ENCODE results near the gene AKAP10.

The AKAP10 gene

DNA sequence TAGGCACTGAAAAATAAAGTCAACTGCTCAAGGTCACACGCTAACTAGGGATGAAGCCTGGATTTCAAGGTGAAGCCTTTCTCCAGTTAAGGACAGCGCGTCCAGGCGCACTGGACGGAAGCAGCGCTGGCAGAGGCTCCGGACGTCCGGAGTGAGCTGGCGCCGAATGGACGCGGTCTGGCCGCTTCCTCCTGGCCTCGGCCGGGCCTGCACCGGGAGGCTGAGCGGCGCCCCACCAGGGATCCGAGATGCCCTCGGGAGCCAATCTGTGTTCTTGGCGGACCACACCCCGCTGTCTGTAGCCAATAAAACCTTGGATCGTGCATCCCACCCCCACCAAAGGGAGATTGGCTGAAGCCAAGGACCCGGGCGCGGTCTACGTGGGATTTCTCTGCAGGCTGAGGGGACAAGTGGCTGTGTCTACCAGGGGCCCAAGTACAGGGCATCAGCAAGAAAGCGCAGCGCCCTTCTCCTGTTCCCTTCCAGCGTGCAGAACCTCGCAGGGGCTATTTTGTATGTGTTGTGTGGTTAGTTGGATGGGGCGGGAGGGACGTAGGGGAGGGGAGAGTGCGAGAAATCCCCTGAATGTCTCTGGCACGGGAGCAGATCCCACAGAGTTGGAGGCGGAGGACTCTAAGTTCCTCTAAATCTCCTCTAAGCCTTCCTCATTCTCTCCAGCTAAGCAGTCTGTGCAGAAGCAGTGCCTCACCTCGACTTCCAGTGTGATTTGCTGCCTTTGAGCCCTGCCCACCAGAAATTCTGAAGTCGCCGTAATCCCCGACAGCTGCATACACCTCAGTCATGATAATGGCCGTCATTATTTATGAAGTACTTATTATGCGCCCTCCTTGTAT lies 2.5 kb upstream of the AKAP10 start:
- Histone ChIP-seq H4K12ac (ENCODE audit: low read depth, low read length) (no peak overlapping the region), H3K18ac (ENCODE audit: low read length) (no peak overlapping the region), H2BK120ac (ENCODE audit: insufficient read depth, low read length, poor library complexity) (no peak overlapping the region), H3K23ac (ENCODE audit: low read length) (no peak overlapping the region), H2AFZ (ENCODE audit: insufficient read depth, low read length, poor library complexity) (no peak overlapping the region), H4K8ac (ENCODE audit: low read depth, low read length) (no peak overlapping the region), H3K79me2 (ENCODE audit: control insufficient read depth, insufficient read depth, low read length, poor library complexity) (peaks cover 13% of the 10 kb centered on the region), H3K4me1 (ENCODE audit: control insufficient read depth in 1 of 2, insufficient read depth in 2 of 2, low read length in 2 of 2) (peaks cover 4 to 9% of the 10 kb centered on the region in 2 experiments), H3K79me1 (ENCODE audit: low read length) (peaks cover 12% of the 10 kb centered on the region), H3K27me3 (ENCODE audit: insufficient read depth, low read length) (no peaks in the 10 kb centered on the region), H3K4ac (ENCODE audit: low read depth, low read length) (no peak overlapping the region), H3K27ac (ENCODE audit: low read depth, low read length) (no peak overlapping the region), H2BK5ac (ENCODE audit: low read depth, low read length, poor library complexity) (no peak overlapping the region), H4K91ac (ENCODE audit: low read depth, low read length) (no peak overlapping the region), H3K4me2 (ENCODE audit: low read length) (no peak overlapping the region), H3K9ac (ENCODE audit: low read length) (no peak overlapping the region), H2BK12ac (ENCODE audit: low read length) (no peak overlapping the region), H3K36me3 (ENCODE audit: control insufficient read depth in 1 of 2, insufficient read depth in 2 of 2, low read length in 2 of 2) (no peaks in the 10 kb centered on the region), H3K4me3 (ENCODE audit: low read depth, low read length) (no peak overlapping the region), H3K14ac (ENCODE audit: low read length) (no peak overlapping the region), H3K9me3 (ENCODE audit: insufficient read depth, low read depth, low read length) (peaks cover 2% of the 10 kb centered on the region), H2AK5ac (ENCODE audit: low read length) (no peak overlapping the region)
- DNase-seq = no peak
- 100% methylated on average over 2 of the region's 43 CpGs for WGBS (ENCODE audit: extremely low coverage, insufficient coverage, insufficient read length)

DNA sequence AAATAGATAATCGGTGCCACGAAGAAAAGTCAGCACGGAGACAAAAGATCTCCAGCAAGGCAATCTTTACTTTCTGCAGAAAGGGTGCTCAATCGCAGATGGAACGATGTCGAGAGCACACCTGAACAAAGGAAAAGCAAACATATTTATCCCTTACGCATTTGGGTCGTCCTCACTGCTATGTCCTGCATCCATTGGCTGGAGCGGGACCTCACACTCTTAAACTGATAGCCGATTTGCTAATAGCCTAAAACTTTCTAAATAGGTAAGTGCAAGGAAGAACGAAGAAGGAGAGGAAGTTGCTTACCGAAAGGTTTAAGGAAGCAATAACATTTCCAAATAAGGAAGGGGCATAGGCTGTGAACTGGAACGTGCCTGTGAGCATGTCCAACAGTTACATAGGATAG lies 1.2 kb upstream of the AKAP10 start:
- no peak for DNase-seq
- Histone ChIP-seq H3K18ac (ENCODE audit: low read length) (no peak overlapping the region), H3K27me3 (ENCODE audit: insufficient read depth, low read length) (no peaks in the 10 kb centered on the region), H2AK5ac (ENCODE audit: low read length) (no peak overlapping the region), H2BK120ac (ENCODE audit: insufficient read depth, low read length, poor library complexity) (no peak overlapping the region), H3K79me2 (ENCODE audit: control insufficient read depth, insufficient read depth, low read length, poor library complexity) (peaks cover 16% of the 10 kb centered on the region), H3K79me1 (ENCODE audit: low read length) (peaks cover 12% of the 10 kb centered on the region), H2BK12ac (ENCODE audit: low read length) (no peak overlapping the region), H3K4me2 (ENCODE audit: low read length) (no peak overlapping the region), H4K8ac (ENCODE audit: low read depth, low read length) (no peak overlapping the region), H3K36me3 (ENCODE audit: control insufficient read depth in 1 of 2, insufficient read depth in 2 of 2, low read length in 2 of 2) (no peaks in the 10 kb centered on the region), H4K12ac (ENCODE audit: low read depth, low read length) (no peak overlapping the region), H4K91ac (ENCODE audit: low read depth, low read length) (no peak overlapping the region), H3K4me3 (ENCODE audit: low read depth, low read length) (no peak overlapping the region), H3K27ac (ENCODE audit: low read depth, low read length) (no peak overlapping the region), H3K9me3 (ENCODE audit: insufficient read depth, low read depth, low read length) (peaks cover 2% of the 10 kb centered on the region), H3K4ac (ENCODE audit: low read depth, low read length) (no peak overlapping the region), H3K14ac (ENCODE audit: low read length) (no peak overlapping the region), H3K23ac (ENCODE audit: low read length) (no peak overlapping the region), H2BK5ac (ENCODE audit: low read depth, low read length, poor library complexity) (no peak overlapping the region), H2AFZ (ENCODE audit: insufficient read depth, low read length, poor library complexity) (no peak overlapping the region), H3K4me1 (ENCODE audit: control insufficient read depth in 1 of 2, insufficient read depth in 2 of 2, low read length in 2 of 2) (peaks cover 4 to 9% of the 10 kb centered on the region in 2 experiments), H3K9ac (ENCODE audit: low read length) (no peak overlapping the region)
- no CpG with 5 or more reads among the region's 13 CpGs for WGBS (ENCODE audit: extremely low coverage, insufficient coverage, insufficient read length)

GRCh38 chr17:19978209-19978802 lies 678 bp upstream of the AKAP10 start:
- Histone ChIP-seq H3K27me3 (ENCODE audit: insufficient read depth, low read length) (no peaks in the 10 kb centered on the region), H2AFZ (ENCODE audit: insufficient read depth, low read length, poor library complexity) (peak overlapping the region; percentile 71), H4K91ac (ENCODE audit: low read depth, low read length) (peak overlapping the region; percentile 88), H2BK5ac (ENCODE audit: low read depth, low read length, poor library complexity) (peak overlapping the region; percentile 60), H4K8ac (ENCODE audit: low read depth, low read length) (peak overlapping the region; percentile 100), H3K14ac (ENCODE audit: low read length) (peak overlapping the region; percentile 98), H3K4me1 (ENCODE audit: control insufficient read depth in 1 of 2, insufficient read depth in 2 of 2, low read length in 2 of 2) (peaks cover 4 to 9% of the 10 kb centered on the region in 2 experiments), H3K18ac (ENCODE audit: low read length) (peak overlapping the region; percentile 97), H3K9me3 (ENCODE audit: insufficient read depth, low read depth, low read length) (peaks cover 2% of the 10 kb centered on the region), H3K23ac (ENCODE audit: low read length) (peak overlapping the region; percentile 12), H3K4ac (ENCODE audit: low read depth, low read length) (peak overlapping the region; percentile 87), H3K4me3 (ENCODE audit: low read depth, low read length) (peak overlapping the region; percentile 92), H3K27ac (ENCODE audit: low read depth, low read length) (peak overlapping the region; percentile 86), H2AK5ac (ENCODE audit: low read length) (peak overlapping the region; percentile 13), H3K4me2 (ENCODE audit: low read length) (peak overlapping the region; percentile 98), H3K79me1 (ENCODE audit: low read length) (peaks cover 12% of the 10 kb centered on the region), H2BK12ac (ENCODE audit: low read length) (no peak overlapping the region), H3K79me2 (ENCODE audit: control insufficient read depth, insufficient read depth, low read length, poor library complexity) (peaks cover 16% of the 10 kb centered on the region), H3K9ac (ENCODE audit: low read length) (peak overlapping the region; percentile 71), H4K12ac (ENCODE audit: low read depth, low read length) (peak overlapping the region; percentile 100), H3K36me3 (ENCODE audit: control insufficient read depth in 1 of 2, insufficient read depth in 2 of 2, low read length in 2 of 2) (no peaks in the 10 kb centered on the region), H2BK120ac (ENCODE audit: insufficient read depth, low read length, poor library complexity) (peak overlapping the region; percentile 85)
- WGBS (ENCODE audit: extremely low coverage, insufficient coverage, insufficient read length) = no CpG with 5 or more reads among the region's 22 CpGs
- DNase-seq = peak in 1 of 2 donors; percentile 25

GRCh38 chr17:19975601-19976000 lies 2.0 kb downstream of the AKAP10 start:
- H3K9me3 ChIP-seq (ENCODE audit: insufficient read depth, low read depth, low read length) = peaks cover 2% of the 10 kb centered on the region
- no peak overlapping the region for H2AFZ ChIP-seq (ENCODE audit: insufficient read depth, low read length, poor library complexity)
- H2BK5ac ChIP-seq (ENCODE audit: low read depth, low read length, poor library complexity) = no peak overlapping the region
- H3K27ac ChIP-seq (ENCODE audit: low read depth, low read length) = no peak overlapping the region
- no CpG with 5 or more reads among the region's 3 CpGs for WGBS (ENCODE audit: extremely low coverage, insufficient coverage, insufficient read length)
- H3K4ac ChIP-seq (ENCODE audit: low read depth, low read length) = no peak overlapping the region
- H3K27me3 ChIP-seq (ENCODE audit: insufficient read depth, low read length) = no peaks in the 10 kb centered on the region
- H2BK12ac ChIP-seq (ENCODE audit: low read length) = no peak overlapping the region
- H2AK5ac ChIP-seq (ENCODE audit: low read length) = no peak overlapping the region
- H3K79me2 ChIP-seq (ENCODE audit: control insufficient read depth, insufficient read depth, low read length, poor library complexity) = peaks cover 16% of the 10 kb centered on the region
- no peak overlapping the region for H4K12ac ChIP-seq (ENCODE audit: low read depth, low read length)
- no peak overlapping the region for H2BK120ac ChIP-seq (ENCODE audit: insufficient read depth, low read length, poor library complexity)
- no peak for DNase-seq
- no peak overlapping the region for H3K14ac ChIP-seq (ENCODE audit: low read length)
- peaks cover 4 to 9% of the 10 kb centered on the region in 2 experiments for H3K4me1 ChIP-seq (ENCODE audit: control insufficient read depth in 1 of 2, insufficient read depth in 2 of 2, low read length in 2 of 2)
- H3K4me2 ChIP-seq (ENCODE audit: low read length) = no peak overlapping the region
- H3K18ac ChIP-seq (ENCODE audit: low read length) = no peak overlapping the region
- no peak overlapping the region for H4K91ac ChIP-seq (ENCODE audit: low read depth, low read length)
- H3K79me1 ChIP-seq (ENCODE audit: low read length) = peaks cover 12% of the 10 kb centered on the region
- no peak overlapping the region for H3K9ac ChIP-seq (ENCODE audit: low read length)
- no peak overlapping the region for H3K4me3 ChIP-seq (ENCODE audit: low read depth, low read length)
- peaks cover 2 to 5% of the 10 kb centered on the region in 2 experiments for H3K36me3 ChIP-seq (ENCODE audit: control insufficient read depth in 1 of 2, insufficient read depth in 2 of 2, low read length in 2 of 2)
- H4K8ac ChIP-seq (ENCODE audit: low read depth, low read length) = no peak overlapping the region
- H3K23ac ChIP-seq (ENCODE audit: low read length) = no peak overlapping the region
